AG09319 (cell line): Measurements from ENCODE around the gene REELD1.

Experiments used
- DNase-seq: peaks from one replicate; pipeline ENCODE4 v3.0.0-alpha.2; 2010; ENCODE audit warnings: low read depth; ENCODE audit errors: extremely low read depth
- TF ChIP-seq, protein P1 (sequence below): IDR thresholded peaks from 2 replicates; pipeline ENCODE4 v1.5.1; 2011; ENCODE audit warnings: low read depth, mild to moderate bottlenecking, inconsistent platforms, low read length, moderate library complexity

Gene REELD1

DNA sequence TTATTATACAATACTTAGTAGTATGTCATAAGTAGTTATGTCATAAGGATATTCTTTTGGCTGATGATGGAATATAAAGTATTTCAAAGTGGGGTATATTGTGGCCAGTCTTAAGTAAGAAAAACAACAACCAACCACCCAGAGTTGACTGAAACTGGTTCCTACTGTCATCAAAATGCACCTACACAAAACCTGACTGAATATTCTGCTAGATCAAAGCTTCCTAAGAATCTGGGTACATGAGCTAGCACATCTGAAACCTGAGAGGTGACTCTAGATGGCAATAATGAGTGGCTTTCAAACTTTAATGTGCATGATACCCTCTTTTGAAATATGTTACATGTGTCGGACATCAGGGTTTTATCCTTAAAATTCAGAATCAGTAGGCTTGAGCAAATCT lies 60.4 kb downstream of the REELD1 start:
- TF ChIP-seq, protein P1, sequence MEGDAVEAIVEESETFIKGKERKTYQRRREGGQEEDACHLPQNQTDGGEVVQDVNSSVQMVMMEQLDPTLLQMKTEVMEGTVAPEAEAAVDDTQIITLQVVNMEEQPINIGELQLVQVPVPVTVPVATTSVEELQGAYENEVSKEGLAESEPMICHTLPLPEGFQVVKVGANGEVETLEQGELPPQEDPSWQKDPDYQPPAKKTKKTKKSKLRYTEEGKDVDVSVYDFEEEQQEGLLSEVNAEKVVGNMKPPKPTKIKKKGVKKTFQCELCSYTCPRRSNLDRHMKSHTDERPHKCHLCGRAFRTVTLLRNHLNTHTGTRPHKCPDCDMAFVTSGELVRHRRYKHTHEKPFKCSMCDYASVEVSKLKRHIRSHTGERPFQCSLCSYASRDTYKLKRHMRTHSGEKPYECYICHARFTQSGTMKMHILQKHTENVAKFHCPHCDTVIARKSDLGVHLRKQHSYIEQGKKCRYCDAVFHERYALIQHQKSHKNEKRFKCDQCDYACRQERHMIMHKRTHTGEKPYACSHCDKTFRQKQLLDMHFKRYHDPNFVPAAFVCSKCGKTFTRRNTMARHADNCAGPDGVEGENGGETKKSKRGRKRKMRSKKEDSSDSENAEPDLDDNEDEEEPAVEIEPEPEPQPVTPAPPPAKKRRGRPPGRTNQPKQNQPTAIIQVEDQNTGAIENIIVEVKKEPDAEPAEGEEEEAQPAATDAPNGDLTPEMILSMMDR: no peak
- no peak for DNase-seq

- TF ChIP-seq, protein P1: no peak
- DNase-seq: no peak
These were observed 61.0 kb downstream of the REELD1 start for GRCh38 chr4:146275370-146275769.

- DNase-seq: no peak
These were observed 64.6 kb downstream of the REELD1 start for GRCh38 chr4:146278986-146279385.

More at GRCh38 chr4:146278986-146279385, 64.6 kb downstream of the REELD1 start:
- TF ChIP-seq, protein P1: no peak
